Activated gamma-delta T cell treated with Interleukin-2 at 50 U/mL for 16 hours (primary cell): Measurements from ENCODE around the gene KRT26.
"Not testable (repeated sequence)": the region's sequence is repeated elsewhere in the genome, so short reads cannot be mapped to it uniquely, and the experiment has no call there.

Experiments used
- DNase-seq: peaks from one replicate; pipeline ENCODE4 v3.0.0-alpha.2; 2020

The KRT26 gene

GRCh38 chr17:40772101-40772500 is at the start of gene KRT26:
KRT26 (minus strand) TSS chr17:40772201; CDS start chr17:40772113, 88 bp downstream.
- no peak for DNase-seq

GRCh38 chr17:40821536-40821935 is 49.5 kb upstream of the KRT26 start:
- DNase-seq, result no peak

- no peak for DNase-seq
Measured at GRCh38 chr17:40820228-40820838, 48.3 kb upstream of the KRT26 start.

- DNase-seq, result no peak
Measured at GRCh38 chr17:40819528-40820125, 47.6 kb upstream of the KRT26 start.

- peak; percentile 81 for DNase-seq
Measured at GRCh38 chr17:40818733-40819527, 46.9 kb upstream of the KRT26 start.

- DNase-seq, result no peak
Measured at GRCh38 chr17:40818343-40818732, 46.3 kb upstream of the KRT26 start.

- DNase-seq, result no peak
Measured at GRCh38 chr17:40817103-40817682, 45.2 kb upstream of the KRT26 start.

- DNase-seq, result no peak
Measured at GRCh38 chr17:40816569-40816968, 44.6 kb upstream of the KRT26 start.

GRCh38 chr17:40815381-40815780 is 43.4 kb upstream of the KRT26 start:
- DNase-seq, result no peak

GRCh38 chr17:40814657-40815056 is 42.7 kb upstream of the KRT26 start:
- not testable (repeated sequence) for DNase-seq

GRCh38 chr17:40813804-40814203 is 41.8 kb upstream of the KRT26 start:
- no peak for DNase-seq

- no peak for DNase-seq
Measured at GRCh38 chr17:40812639-40813038, 40.6 kb upstream of the KRT26 start.

GRCh38 chr17:40810494-40810893 is 38.5 kb upstream of the KRT26 start:
- no peak for DNase-seq

- DNase-seq, result no peak
Measured at GRCh38 chr17:40809721-40810421, 37.9 kb upstream of the KRT26 start.

GRCh38 chr17:40806131-40806530 is 34.1 kb upstream of the KRT26 start:
- no peak for DNase-seq

- DNase-seq, result peak; percentile 70
Measured at GRCh38 chr17:40803617-40804082, 31.6 kb upstream of the KRT26 start.

- DNase-seq, result no peak
Measured at GRCh38 chr17:40801157-40801556, 29.2 kb upstream of the KRT26 start.

GRCh38 chr17:40800381-40800780 is 28.4 kb upstream of the KRT26 start:
- no peak for DNase-seq

- DNase-seq, result no peak
Measured at GRCh38 chr17:40799859-40800258, 27.9 kb upstream of the KRT26 start, which contains the start of gene KRT28. KRT28 (minus strand) TSS chr17:40799959; CDS start chr17:40799893, 66 bp downstream.

- no peak for DNase-seq
Measured at GRCh38 chr17:40796846-40797245, 24.8 kb upstream of the KRT26 start.

- no peak for DNase-seq
Measured at GRCh38 chr17:40795019-40795667, 23.1 kb upstream of the KRT26 start.

GRCh38 chr17:40794466-40794865 is 22.5 kb upstream of the KRT26 start:
- no peak for DNase-seq
